ENCODE measurements around the gene ASTN2.

GRCh38 chr9:116617389-116617788 lies 797.5 kb downstream of the ASTN2 start:
- TF ChIP-seq, protein P1, sequence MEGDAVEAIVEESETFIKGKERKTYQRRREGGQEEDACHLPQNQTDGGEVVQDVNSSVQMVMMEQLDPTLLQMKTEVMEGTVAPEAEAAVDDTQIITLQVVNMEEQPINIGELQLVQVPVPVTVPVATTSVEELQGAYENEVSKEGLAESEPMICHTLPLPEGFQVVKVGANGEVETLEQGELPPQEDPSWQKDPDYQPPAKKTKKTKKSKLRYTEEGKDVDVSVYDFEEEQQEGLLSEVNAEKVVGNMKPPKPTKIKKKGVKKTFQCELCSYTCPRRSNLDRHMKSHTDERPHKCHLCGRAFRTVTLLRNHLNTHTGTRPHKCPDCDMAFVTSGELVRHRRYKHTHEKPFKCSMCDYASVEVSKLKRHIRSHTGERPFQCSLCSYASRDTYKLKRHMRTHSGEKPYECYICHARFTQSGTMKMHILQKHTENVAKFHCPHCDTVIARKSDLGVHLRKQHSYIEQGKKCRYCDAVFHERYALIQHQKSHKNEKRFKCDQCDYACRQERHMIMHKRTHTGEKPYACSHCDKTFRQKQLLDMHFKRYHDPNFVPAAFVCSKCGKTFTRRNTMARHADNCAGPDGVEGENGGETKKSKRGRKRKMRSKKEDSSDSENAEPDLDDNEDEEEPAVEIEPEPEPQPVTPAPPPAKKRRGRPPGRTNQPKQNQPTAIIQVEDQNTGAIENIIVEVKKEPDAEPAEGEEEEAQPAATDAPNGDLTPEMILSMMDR (IDR thresholded peaks at IDR 0.05): no peak
- TF ChIP-seq ZFP36 (IDR thresholded peaks at IDR 0.05; ENCODE audit: borderline replicate concordance, partially characterized antibody) (no peak), RNF2 (IDR thresholded peaks at IDR 0.05; ENCODE audit: borderline replicate concordance, low read depth) (no peak), PBX3 (IDR thresholded peaks at IDR 0.05) (no peak), POLR2A (IDR thresholded peaks at IDR 0.05; ENCODE audit: low read length) (no peak), RCOR1 (IDR thresholded peaks at IDR 0.05; ENCODE audit: low read depth, low read length) (no peak)
